GM12865 (cell line): ENCODE results near the gene ACSBG1.

Experiments
- DNase-seq: peaks from one replicate; pipeline ENCODE4 v3.0.0; 2010; ENCODE audit warnings: low read depth
- H3K4me3 ChIP-seq: 2 replicates; pipeline ENCODE4 v1.5.1; 2011; ENCODE audit warnings: mild to moderate bottlenecking, low read depth, low read length, control low read depth
- CTCF ChIP-seq: IDR thresholded peaks from 2 replicates; pipeline ENCODE4 v1.5.1; 2011; ENCODE audit warnings: low read length, control low read depth, low read depth, inconsistent platforms; ENCODE audit not compliant: insufficient read depth; ENCODE audit errors: missing control alignments

The ACSBG1 gene

DNA sequence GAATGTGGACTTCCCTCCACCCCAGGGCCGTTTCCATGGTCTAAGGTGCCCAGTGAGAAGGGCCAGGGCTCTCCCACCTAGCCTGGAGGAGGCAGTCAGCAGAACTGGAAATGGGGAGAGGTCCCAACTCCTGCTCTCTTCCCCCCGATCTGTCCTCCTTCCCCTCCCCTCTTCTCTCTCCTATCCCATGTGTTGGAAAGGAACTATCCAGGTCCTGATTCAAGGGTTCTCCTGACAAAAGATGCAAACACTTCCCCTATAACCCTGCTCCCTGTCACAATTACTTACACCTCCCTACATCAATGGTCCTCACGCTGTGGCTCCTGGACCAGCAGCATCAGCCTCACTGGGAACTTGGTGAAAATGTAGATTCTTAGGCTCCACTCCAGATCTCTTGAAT lies 109.1 kb downstream of the ACSBG1 start:
- no peak for DNase-seq
- no peak for TF ChIP-seq CTCF
- H3K4me3 ChIP-seq, result no peak overlapping the region

- no peak for DNase-seq
- no peak overlapping the region for H3K4me3 ChIP-seq
- TF ChIP-seq CTCF, result no peak
Measured at GRCh38 chr15:78120523-78120922, 113.8 kb downstream of the ACSBG1 start.
